Measurements from ENCODE around the gene C4BPB. TPM values are rescaled to one million over a fixed set of nuclear protein-coding genes. Genes with fewer than 3 reads are reported as not detected.
"Not testable (repeated sequence)": the region's sequence is repeated elsewhere in the genome, so short reads cannot be mapped to it uniquely, and the experiment has no call there.

The C4BPB gene
- total RNA-seq, result under 1 TPM in 1 of 2 experiments, not detected in 1; 0.65 TPM

DNA sequence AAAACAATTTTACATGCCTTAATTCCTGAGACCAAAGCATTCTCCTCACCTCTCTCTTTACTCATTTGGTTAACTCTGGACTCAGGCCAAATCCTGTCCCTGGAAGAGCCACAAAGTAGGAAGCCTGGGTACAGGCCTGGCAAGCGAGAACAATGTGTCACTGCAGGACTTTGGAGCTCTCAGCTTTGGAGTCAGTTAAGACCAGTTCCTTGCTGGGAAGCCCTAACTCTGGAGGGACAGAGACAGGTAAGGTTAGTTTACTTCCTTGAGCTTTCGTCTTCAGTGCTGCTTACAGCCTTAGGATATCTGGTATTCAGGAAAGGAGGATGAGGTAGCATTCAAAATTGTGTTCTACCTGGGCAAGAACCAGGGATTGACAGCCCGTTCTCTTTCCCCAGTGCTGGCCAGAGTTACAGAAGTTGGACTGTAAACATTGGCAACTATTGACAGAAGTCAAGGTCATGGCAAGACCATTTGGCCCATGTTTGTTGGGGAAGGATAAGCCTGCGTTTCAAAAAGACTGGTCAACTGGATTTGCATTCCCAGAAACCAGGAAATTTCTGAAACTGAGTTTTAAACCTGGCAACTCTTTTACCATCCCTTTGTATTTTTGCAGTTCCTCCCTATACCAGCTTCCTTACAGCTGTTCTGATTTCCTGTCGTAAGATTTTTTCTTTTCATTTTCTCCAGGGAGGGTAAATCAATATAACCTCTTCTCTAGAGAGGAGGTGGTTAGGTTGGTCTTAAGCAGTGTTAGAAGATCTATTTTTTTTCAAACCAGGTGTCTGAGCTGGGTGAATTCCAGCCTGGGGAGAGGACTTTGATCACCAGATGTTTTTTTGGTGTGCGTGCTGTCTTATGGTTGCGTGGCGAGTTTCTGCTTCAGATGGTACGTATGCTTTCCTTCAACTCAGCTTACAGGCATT is at the start of gene C4BPB:
TSS of gene C4BPB (plus strand) at position 160 of the 926 bp plus-strand sequence. CDS start at position 832, 672 bp downstream.
- ChIA-PET CTCF (interaction anchor here (0.6 to 0.8 kb wide), 2 partner anchors 9 to 171 kb away, joined by 3 to 4 read pairs; no protein-coding TSS in a partner anchor), POLR2A (no interaction called here)

DNA sequence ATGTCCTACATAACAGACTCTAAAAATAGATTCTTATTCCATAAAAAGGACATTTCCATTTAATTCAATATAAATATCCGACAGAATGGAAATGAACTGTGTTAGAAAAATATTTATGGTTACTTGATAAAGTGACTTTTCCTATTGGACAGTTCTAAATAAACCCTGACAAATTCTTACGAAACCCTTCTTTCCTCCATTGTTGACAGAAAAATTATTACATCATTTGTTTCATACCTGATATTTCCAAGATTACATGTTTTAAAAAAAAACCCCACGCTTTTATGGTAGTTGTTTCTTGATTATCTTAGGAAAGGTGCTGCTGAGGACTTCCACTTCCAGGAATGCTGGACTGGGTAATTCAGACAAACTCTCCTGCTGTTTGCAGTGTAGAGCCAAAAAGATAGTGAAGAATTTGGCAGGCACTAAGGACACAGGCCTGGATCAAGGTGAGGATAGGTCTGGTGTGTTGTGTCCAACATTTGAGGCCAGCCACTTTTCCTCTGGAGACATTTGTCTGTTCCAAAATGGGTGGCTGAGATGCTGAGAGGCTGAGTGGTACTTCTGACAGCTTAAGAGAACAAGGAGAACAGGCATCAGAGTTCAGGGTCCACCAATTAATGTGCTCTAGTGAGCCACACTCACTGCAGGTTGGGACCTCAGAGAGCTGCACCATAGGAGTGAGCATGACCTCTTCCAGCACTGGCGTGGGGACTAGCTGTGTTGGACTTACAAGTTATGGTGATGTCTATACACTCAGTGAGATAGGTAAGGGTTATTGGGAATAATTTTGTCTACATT is 49.1 kb upstream of the C4BPB start:
- POLR2A ChIA-PET, result no interaction called here
- CTCF ChIA-PET, result interaction anchor here (1.3 kb wide), 1 partner anchor 10 kb away, joined by 4 read pairs; no protein-coding TSS in a partner anchor

DNA sequence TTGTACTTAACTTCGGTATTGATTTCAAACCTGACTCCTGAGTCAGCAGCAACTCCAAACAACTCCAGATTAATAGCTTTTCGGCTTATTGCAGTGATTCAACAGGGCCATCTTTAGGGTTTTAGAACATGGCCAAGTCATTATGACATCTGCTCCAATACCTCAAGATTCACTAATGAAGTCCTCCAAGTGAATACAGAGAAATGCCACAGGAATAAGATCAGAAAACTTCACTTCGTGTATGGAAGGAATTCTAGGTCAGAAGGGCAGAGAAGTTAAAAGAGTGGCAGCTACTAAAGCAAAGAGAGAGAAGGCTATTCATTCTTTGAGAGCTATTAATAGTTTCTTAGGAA is 48.5 kb upstream of the C4BPB start:
- CTCF ChIA-PET, result interaction anchor here (1.3 kb wide), 1 partner anchor 10 kb away, joined by 4 read pairs; no protein-coding TSS in a partner anchor
- POLR2A ChIA-PET, result interaction anchor here (0.7 kb wide), 1 partner anchor 784 kb away, joined by 7 read pairs; no protein-coding TSS in a partner anchor

DNA sequence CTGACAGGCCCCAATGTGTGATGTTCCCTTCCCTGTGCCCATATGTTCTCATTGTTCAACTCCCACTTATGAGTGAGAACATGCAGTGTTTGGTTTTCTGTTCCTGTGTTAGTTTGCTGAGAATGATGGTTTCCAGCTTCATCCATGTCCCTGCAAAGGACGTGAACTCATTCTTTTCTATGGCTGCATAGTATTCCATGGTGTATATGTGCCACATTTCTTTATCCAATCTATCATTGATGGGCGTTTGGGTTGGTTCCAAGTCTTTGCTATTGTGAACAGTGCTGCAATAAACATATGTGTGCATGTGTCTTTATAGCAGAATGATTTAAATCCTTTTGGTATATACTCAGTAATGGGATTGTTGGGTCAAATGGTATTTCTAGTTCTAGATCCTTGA is 47.3 kb upstream of the C4BPB start:
- CTCF ChIA-PET, result not testable (repeated sequence)
- POLR2A ChIA-PET, result interaction anchor here (0.6 kb wide), 1 partner anchor 108 kb away, joined by 3 read pairs; no protein-coding TSS in a partner anchor

- ChIA-PET POLR2A (interaction anchor here (0.6 kb wide), 1 partner anchor 450 kb away, joined by 4 read pairs; the partner anchor contains the start of gene CR1), CTCF (interaction anchor here (1.2 kb wide), 1 partner anchor 33 kb away, joined by 4 read pairs; no protein-coding TSS in a partner anchor)
Measured at GRCh38 chr1:207045453-207045852, 43.2 kb upstream of the C4BPB start.

GRCh38 chr1:207047505-207047904 is 41.2 kb upstream of the C4BPB start:
- POLR2A ChIA-PET, result no interaction called here
- CTCF ChIA-PET, result no interaction called here

GRCh38 chr1:207048041-207048440 is 40.6 kb upstream of the C4BPB start:
- POLR2A ChIA-PET, result no interaction called here

DNA sequence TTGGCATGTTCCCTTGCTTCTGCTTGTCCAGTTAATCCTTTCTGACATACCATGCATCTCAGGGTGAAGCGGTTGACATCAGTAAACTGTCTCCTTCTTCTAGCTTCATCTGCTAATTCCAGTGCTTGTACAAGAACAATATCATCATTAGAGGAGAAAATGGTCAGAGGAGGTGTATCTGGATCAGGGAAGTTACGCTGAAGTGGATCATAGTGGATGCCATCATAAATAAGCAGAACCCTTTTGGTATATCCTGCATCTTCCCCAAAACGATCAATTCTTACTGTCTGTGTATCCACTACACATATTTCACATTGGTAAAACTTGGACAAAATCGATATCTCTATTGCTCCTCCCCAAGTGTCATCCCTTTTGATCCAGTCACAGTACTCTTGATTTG is 39.6 kb upstream of the C4BPB start:
- ChIA-PET CTCF (interaction anchor here (0.8 to 1.4 kb wide), 2 partner anchors 24 to 42 kb away, joined by 3 to 4 read pairs; no protein-coding TSS in a partner anchor), POLR2A (interaction anchor here (0.5 kb wide), 1 partner anchor 49 kb away, joined by 6 read pairs; no protein-coding TSS in a partner anchor)

More at GRCh38 chr1:207048041-207048440, 40.6 kb upstream of the C4BPB start:
- CTCF ChIA-PET, result no interaction called here

- ChIA-PET CTCF (interaction anchor here (0.9 to 1.8 kb wide), 9 partner anchors 10 to 530 kb away, joined by 3 to 11 read pairs (median 4); no protein-coding TSS in a partner anchor), POLR2A (interaction anchor here (0.5 kb wide), 1 partner anchor 472 kb away, joined by 5 read pairs; no protein-coding TSS in a partner anchor)
Measured at GRCh38 chr1:207049514-207049913, 39.1 kb upstream of the C4BPB start.

- CTCF ChIA-PET, result interaction anchor here (0.6 to 1.8 kb wide), 11 partner anchors 10 to 529 kb away, joined by 3 to 11 read pairs (median 4); no protein-coding TSS in a partner anchor
- POLR2A ChIA-PET, result interaction anchor here (0.5 kb wide), 1 partner anchor 472 kb away, joined by 5 read pairs; no protein-coding TSS in a partner anchor
Measured at GRCh38 chr1:207049974-207050391, 38.7 kb upstream of the C4BPB start.

DNA sequence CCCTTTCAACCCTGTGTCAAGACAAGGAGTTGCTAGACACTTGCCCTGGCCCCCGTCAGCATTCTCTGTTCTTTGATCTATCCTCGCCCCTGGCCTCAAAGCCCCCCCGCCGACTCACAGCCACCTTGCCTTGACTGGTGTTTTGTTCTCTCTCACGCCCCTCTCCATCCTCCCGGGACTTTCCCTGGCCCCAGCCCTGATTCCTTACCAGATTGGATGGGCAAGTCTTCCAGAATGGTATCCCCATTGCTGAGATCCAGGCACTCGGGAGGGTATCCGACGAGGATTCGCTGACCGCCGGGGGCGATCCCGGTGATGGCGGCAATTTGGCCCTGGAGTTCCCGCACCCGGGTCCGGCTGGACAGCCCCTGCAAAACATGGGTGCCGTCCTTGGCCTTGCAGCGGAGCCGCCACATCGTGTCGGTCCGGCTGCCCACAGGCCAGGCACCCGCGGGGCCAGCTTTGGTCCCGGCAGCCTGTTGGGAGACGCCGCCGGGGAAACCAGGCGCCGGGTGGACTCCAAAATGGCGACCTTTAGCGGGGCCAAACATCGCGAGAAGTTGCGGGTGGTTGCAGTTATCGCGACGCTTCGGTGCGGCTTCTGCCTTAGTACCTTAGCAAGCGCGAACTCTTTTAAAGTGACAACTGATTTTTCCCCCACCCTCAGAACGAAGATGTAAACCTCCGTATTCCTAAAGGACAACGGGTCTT is 38.0 kb upstream of the C4BPB start:
- POLR2A ChIA-PET, result no interaction called here
- CTCF ChIA-PET, result interaction anchor here (0.6 to 1.8 kb wide), 10 partner anchors 11 to 529 kb away, joined by 3 to 11 read pairs (median 4); no protein-coding TSS in a partner anchor

- ChIA-PET POLR2A (no interaction called here), CTCF (interaction anchor here (1.8 kb wide), 1 partner anchor 10 kb away, joined by 3 read pairs; no protein-coding TSS in a partner anchor)
Measured at GRCh38 chr1:207051191-207051943, 37.3 kb upstream of the C4BPB start, which contains the start of gene YOD1. Gene YOD1, minus strand, starts transcription at chr1:207051208. Its CDS starts 178 bp downstream, at chr1:207051030.

DNA sequence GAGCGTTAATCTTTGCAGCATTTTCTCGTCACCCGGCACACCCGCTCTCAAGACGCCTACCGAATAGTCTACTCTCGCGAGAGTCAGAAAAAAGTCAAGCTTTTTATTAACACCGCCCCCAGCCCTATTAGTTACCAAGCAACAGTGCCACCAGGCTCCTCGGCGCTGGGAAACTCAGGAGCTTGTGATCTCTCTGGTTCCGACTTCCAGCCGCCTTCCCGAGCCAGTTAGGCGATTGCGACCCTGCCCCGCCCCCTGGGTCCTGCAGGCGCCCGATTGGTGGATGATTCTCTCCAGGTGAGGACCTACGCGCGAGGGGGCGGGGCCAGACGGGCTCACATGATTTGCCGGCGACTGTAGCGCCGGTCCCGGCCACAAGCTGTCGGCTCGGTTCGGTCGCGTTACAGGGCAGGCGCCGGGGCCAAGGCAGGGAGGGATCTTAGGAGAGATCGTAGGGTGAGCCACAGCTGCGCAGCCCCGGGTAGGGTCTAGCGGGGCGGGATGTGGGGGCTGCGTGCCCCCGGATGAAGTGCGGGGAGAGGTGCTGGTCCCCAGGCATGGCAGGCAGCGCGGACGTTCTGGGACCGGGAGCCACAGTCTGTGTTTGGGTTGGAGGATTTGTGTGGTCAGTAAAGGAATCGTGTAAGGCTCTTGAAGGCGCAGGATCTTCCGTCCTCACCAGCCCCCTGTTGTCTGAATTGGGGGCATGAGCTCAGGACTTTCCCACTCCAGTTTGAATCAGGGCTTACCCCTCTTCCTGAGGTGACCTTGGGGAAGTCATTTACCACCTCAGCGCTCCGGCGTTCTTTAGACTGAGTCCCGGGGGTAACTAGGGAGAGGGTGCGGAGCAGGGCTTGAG is 35.5 kb upstream of the C4BPB start, which contains the start of gene PFKFB2:
TSS of gene PFKFB2 (plus strand) at position 365 of the 859 bp plus-strand sequence. CDS start 1,443 bp downstream, outside the sequence.
- POLR2A ChIA-PET, result interaction anchor here (1.2 kb wide), 1 partner anchor 269 kb away, joined by 4 read pairs; the partner anchor contains the start of gene CD55

DNA sequence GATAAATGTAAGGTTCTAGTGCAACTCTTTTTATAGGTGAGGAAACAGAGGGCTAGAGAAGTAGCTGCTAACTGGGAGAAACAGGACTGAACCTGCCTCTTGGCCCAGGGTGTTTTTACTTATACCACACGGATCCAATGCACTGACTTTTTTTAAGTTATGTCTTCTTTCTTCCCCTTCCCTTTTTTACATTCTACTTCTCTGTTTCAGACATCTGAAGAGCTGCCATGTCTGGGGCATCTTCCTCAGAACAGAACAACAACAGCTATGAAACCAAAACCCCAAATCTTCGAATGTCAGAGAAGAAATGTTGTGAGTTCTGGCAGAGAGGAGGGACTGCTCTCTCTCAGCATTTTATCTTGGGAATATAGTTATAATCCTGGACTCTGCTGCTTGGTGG is 34.2 kb upstream of the C4BPB start:
- CTCF ChIA-PET, result interaction anchor here (1.4 kb wide), 1 partner anchor 267 kb away, joined by 3 read pairs; the partner anchor contains the start of gene CD55
- POLR2A ChIA-PET, result no interaction called here

More for the DNA sequence above, 35.5 kb upstream of the C4BPB start, which contains the start of gene PFKFB2:
- CTCF ChIA-PET, result interaction anchor here (1.3 to 1.9 kb wide), 2 partner anchors 23 to 25 kb away, joined by 3 to 7 read pairs; no protein-coding TSS in a partner anchor

GRCh38 chr1:207055386-207056001 is 33.2 kb upstream of the C4BPB start:
- CTCF ChIA-PET, result interaction anchor here (1.4 kb wide), 1 partner anchor 266 kb away, joined by 3 read pairs; the partner anchor contains the start of gene CD55
- POLR2A ChIA-PET, result no interaction called here

- POLR2A ChIA-PET, result no interaction called here
- CTCF ChIA-PET, result no interaction called here
Measured at GRCh38 chr1:207056673-207057072, 32.0 kb upstream of the C4BPB start.
